ENCODE data around the gene UTY. TPM values are rescaled to one million over a fixed set of nuclear protein-coding genes. Genes with fewer than 3 reads are reported as not detected.

The UTY gene
- total and polyA plus RNA-seq, 9 of the 15 experiments (the other 6 are each of a cell fraction or from before 2014, with no cell fraction given), result 0.09 TPM; not detected in 8

DNA sequence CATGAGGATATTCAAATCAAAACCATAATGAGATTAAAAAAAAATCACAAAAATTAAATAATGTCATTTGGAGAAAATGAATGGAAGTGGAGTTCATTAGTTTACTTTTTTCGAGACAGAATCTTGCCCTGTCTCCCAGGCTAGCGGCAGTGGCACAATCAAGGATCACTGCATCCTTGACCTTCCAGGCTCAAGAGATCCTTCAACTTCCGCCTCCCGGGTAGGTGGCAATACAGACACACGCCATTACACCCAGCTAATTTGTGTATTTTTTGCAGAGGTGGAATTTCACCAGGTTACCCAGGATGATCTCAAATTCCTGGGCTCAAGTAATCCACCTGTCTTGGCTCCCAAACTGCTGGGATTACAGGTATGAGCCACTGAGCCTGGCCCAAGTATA lies 236.1 kb downstream of the UTY start:
- no peaks in the 10 kb centered on the region for H3K9me3 ChIP-seq (replicated peaks; ENCODE audit: control insufficient read depth, insufficient read depth, low read depth, low read length)
- WGBS (ENCODE audit: insufficient coverage, low coverage, missing lambda C conversion rate), result no CpG with 5 or more reads among the region's 5 CpGs
- ATAC-seq, result no peak

More for the DNA sequence above, 236.1 kb downstream of the UTY start:
- ChIA-PET POLR2A (no interaction called here), CTCF (ENCODE audit: low intra/inter-chr PET ratio) (no interaction called here)
- no peaks in the 10 kb centered on the region for H4K20me1 ChIP-seq (replicated peaks; ENCODE audit: control insufficient read depth, insufficient read depth, low read length)
- no peak overlapping the region for H2AFZ ChIP-seq (ENCODE audit: low read depth, low read length)
- intact Hi-C loops (cut with micrococcal nuclease), result no loop called here
- no peak overlapping the region for H3K27ac ChIP-seq (ENCODE audit: extremely low read depth, low read depth, low read length)
- H3K4me1 ChIP-seq (replicated peaks in 1 of 2; ENCODE audit: control insufficient read depth in 2 of 2, insufficient read depth in 2 of 2, low read length in 2 of 2), result no peaks in the 10 kb centered on the region
- H3K4me2 ChIP-seq (ENCODE audit: insufficient read depth, low read length), result no peak overlapping the region
- in situ Hi-C loops (cut with MboI), result no loop called here
- FAIRE-seq (no peak), DNase-seq (ENCODE audit: extremely low read depth in 1 of 4, low spot score in 3 of 4) (no peak)
- no peaks in the 10 kb centered on the region for H3K9me1 ChIP-seq (ENCODE audit: control insufficient read depth, insufficient read depth, low read length)
- no peaks in the 10 kb centered on the region for H3K36me3 ChIP-seq (ENCODE audit: control insufficient read depth, insufficient read depth, low read length)
- H3K79me2 ChIP-seq (ENCODE audit: control insufficient read depth, insufficient read depth, low read length), result no peaks in the 10 kb centered on the region
- H3K9ac ChIP-seq (ENCODE audit: insufficient read depth in 1 of 2, low read depth in 2 of 2, low read length in 2 of 2), result no peak overlapping the region
- no TSS peak for BruUV-seq (replicated peaks)
- no peak overlapping the region for H3K4me3 ChIP-seq
- TF ChIP-seq HEY1 (CRISPR knock-in tag; IDR thresholded peaks at IDR 0.05; ENCODE audit: borderline replicate concordance), result no peak
- no peak for TF ChIP-seq MED1 (CRISPR knock-in tag; IDR thresholded peaks at IDR 0.05; ENCODE audit: borderline replicate concordance)
- no peak for TF ChIP-seq NR2C2 (CRISPR knock-in tag; IDR thresholded peaks at IDR 0.05)
- no peak for TF ChIP-seq NR2C2 (tag; IDR thresholded peaks at IDR 0.05)
- TF ChIP-seq NFE2L1 (tag; IDR thresholded peaks at IDR 0.05; ENCODE audit: borderline replicate concordance, low read depth), result no peak
- no peak for TF ChIP-seq TEAD1 (CRISPR knock-in tag; IDR thresholded peaks at IDR 0.05)
- no peak for TF ChIP-seq HSF4 (CRISPR knock-in tag; IDR thresholded peaks at IDR 0.05; ENCODE audit: borderline replicate concordance)
- TF ChIP-seq HDAC8 (tag; IDR thresholded peaks at IDR 0.05), result no peak
- TF ChIP-seq ELF4 (CRISPR knock-in tag; IDR thresholded peaks at IDR 0.05), result no peak
- no peak for TF ChIP-seq PHB2 (IDR thresholded peaks at IDR 0.05; ENCODE audit: low read depth)
- TF ChIP-seq CC2D1A (IDR thresholded peaks at IDR 0.05), result no peak
- TF ChIP-seq, protein P1, sequence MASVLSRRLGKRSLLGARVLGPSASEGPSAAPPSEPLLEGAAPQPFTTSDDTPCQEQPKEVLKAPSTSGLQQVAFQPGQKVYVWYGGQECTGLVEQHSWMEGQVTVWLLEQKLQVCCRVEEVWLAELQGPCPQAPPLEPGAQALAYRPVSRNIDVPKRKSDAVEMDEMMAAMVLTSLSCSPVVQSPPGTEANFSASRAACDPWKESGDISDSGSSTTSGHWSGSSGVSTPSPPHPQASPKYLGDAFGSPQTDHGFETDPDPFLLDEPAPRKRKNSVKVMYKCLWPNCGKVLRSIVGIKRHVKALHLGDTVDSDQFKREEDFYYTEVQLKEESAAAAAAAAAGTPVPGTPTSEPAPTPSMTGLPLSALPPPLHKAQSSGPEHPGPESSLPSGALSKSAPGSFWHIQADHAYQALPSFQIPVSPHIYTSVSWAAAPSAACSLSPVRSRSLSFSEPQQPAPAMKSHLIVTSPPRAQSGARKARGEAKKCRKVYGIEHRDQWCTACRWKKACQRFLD (CRISPR knock-in tag; IDR thresholded peaks at IDR 0.05), result no peak
- TF ChIP-seq SAP30 (IDR thresholded peaks at IDR 0.05; ENCODE audit: borderline replicate concordance, insufficient read depth, low read depth, low read length, poor library complexity, severe bottlenecking), result no peak
- TF ChIP-seq BMI1 (IDR thresholded peaks at IDR 0.05; ENCODE audit: low read length), result no peak
- H3K27me3 ChIP-seq (ENCODE audit: control insufficient read depth in 2 of 2, insufficient read depth in 2 of 2, low read length in 2 of 2), result no peaks in the 10 kb centered on the region
